ENCODE measurements around the gene SMIM29.
"Not testable (repeated sequence)": the region's sequence is repeated elsewhere in the genome, so short reads cannot be mapped to it uniquely, and the experiment has no call there.

The SMIM29 gene

DNA sequence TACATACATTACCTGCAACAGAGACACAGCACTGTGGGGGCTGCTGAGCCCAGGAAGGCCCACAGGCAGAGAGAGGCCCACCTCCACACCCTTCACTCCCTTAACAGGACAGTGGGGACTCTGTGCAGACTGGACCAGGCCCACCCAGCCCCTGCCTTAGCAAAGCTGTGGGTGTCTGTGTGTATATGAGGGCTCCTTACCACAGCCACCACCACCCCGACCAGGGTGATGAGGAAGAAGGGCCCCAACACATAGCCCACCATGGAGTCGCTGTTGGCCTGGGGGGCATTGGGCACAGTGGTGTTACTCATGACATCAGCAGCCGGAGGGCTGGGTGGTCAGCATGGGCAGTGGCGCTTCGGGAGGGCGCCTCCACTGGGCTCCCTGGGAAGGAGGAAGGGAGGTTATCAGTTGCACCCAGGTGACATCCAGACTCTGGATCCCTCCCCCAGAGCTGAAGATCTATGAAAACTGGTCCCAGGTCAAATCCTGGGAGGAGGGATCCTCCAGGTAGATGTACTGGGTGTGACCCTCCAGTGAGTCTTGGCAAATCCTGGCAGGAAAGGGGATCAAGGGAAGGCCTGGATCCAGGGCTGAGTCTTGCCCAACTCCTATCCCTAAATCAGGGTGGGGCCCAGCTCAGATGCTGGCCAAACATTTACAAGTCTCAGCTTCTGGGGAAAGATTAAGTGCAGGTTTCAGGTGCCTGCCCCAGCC is 1.2 kb downstream of the SMIM29 start:
- in situ Hi-C loops (cut with HindIII; ENCODE audit: low sequenced_read_pairs): no loop called here
- no peak for TF ChIP-seq CTCF (IDR thresholded peaks at IDR 0.05; ENCODE audit: low read depth, low read length, missing control alignments)
- no peak for DNase-seq (ENCODE audit: low read depth)
- H3K4me3 ChIP-seq (ENCODE audit: low read depth, low read length): peak overlapping the region; percentile 88

- H3K4me3 ChIP-seq (ENCODE audit: low read depth, low read length): no peak overlapping the region
- DNase-seq (ENCODE audit: low read depth): no peak
- in situ Hi-C loops (cut with HindIII; ENCODE audit: low sequenced_read_pairs): no loop called here
- peak; percentile 53 for TF ChIP-seq CTCF (IDR thresholded peaks at IDR 0.05; ENCODE audit: low read depth, low read length, missing control alignments)
Measured at GRCh38 chr6:34246563-34247391, 2.0 kb downstream of the SMIM29 start.

GRCh38 chr6:34246249-34246562 is 2.6 kb downstream of the SMIM29 start:
- no peak for DNase-seq (ENCODE audit: low read depth)
- H3K4me3 ChIP-seq (ENCODE audit: low read depth, low read length): no peak overlapping the region
- TF ChIP-seq CTCF (IDR thresholded peaks at IDR 0.05; ENCODE audit: low read depth, low read length, missing control alignments): no peak
- in situ Hi-C loops (cut with HindIII; ENCODE audit: low sequenced_read_pairs): no loop called here

- H3K4me3 ChIP-seq (ENCODE audit: low read depth, low read length); in situ Hi-C loops (cut with HindIII; ENCODE audit: low sequenced_read_pairs); DNase-seq (ENCODE audit: low read depth): not testable (repeated sequence)
Measured at GRCh38 chr6:34245761-34246140, 3.1 kb downstream of the SMIM29 start.

DNA sequence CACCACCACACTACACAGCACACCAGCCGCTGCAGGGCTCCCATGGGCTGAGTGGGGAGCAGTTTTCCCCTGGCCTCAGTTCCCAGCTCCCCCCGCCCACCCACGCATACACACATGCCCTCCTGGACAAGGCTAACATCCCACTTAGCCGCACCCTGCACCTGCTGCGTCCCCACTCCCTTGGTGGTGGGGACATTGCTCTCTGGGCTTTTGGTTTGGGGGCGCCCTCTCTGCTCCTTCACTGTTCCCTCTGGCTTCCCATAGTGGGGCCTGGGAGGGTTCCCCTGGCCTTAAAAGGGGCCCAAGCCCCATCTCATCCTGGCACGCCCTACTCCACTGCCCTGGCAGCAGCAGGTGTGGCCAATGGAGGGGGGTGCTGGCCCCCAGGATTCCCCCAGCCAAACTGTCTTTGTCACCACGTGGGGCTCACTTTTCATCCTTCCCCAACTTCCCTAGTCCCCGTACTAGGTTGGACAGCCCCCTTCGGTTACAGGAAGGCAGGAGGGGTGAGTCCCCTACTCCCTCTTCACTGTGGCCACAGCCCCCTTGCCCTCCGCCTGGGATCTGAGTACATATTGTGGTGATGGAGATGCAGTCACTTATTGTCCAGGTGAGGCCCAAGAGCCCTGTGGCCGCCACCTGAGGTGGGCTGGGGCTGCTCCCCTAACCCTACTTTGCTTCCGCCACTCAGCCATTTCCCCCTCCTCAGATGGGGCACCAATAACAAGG is 3.6 kb downstream of the SMIM29 start:
- DNase-seq (ENCODE audit: low read depth); in situ Hi-C loops (cut with HindIII; ENCODE audit: low sequenced_read_pairs): not testable (repeated sequence)

DNA sequence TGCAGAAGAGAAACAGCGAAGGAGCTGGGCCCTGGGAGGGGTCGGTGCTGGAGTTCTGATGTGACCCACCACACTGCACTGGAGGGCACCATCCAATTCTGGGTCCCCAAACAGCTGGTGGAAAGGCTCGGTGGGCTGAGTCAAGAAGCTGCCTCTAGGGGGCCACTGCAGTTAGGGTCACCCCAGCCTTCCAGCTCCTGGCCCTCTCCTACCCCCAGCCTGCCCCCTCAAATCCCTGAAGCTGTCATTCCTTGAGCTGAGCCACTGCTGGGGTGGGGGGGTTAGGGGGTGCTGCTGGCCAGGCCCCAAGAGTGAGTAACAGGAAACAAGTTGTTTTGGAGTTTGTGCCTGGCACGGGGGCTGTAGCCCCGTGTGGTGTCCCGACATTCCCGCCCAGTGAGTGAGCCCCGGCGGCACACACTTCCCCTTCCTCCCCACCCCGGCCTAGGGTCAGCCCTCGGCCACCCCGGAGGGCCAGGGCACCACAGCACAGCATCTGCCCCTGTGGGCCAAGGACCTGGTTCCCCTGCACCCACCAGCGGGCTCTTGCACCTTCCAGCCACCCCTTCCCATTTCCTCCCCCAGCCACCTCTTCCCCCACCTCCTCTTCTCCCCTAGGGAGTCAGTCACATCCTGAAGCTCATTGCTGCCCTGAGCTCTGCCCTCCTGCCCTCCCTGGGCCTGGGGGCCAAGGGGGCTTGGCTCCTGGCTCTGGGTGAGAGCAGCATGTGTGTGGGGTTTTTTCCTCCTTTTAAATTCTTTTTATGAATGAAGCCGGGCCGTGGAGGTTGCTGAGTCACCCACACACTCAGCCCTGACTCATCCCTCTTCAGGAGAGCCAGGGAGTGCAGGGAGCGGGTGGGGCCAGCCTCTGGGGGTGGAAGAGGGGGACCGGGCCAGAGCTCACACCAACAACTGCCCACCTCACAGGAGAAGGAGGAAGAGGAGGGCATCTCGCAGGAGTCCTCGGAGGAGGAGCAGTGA is 4.6 kb downstream of the SMIM29 start:
- H3K4me3 ChIP-seq (ENCODE audit: low read depth, low read length): no peak overlapping the region
- peak; percentile 58 for TF ChIP-seq CTCF (IDR thresholded peaks at IDR 0.05; ENCODE audit: low read depth, low read length, missing control alignments)
- peak; percentile 84 for DNase-seq (ENCODE audit: low read depth)
- in situ Hi-C loops (cut with HindIII; ENCODE audit: low sequenced_read_pairs): no loop called here

More for the DNA sequence above, 3.6 kb downstream of the SMIM29 start:
- H3K4me3 ChIP-seq (ENCODE audit: low read depth, low read length): not testable (repeated sequence)

Measured in astrocyte of the cerebellum (primary cell).